GM21717 (cell line): ENCODE data around the gene RFTN2.
"Not testable (repeated sequence)": the region's sequence is repeated elsewhere in the genome, so short reads cannot be mapped to it uniquely, and the experiment has no call there.

Source experiments
- ATAC-seq: cut with Tn5 transposase; IDR thresholded peaks from one replicate; pipeline ENCODE4 v1.9.1; 2021; ENCODE audit warnings: mild to moderate bottlenecking, moderate library complexity; ENCODE audit not compliant: unreplicated experiment

Gene RFTN2

GRCh38 chr2:197606180-197606579, 69.2 kb downstream of the RFTN2 start:
- ATAC-seq = peak; percentile 94

- peak; percentile 43 for ATAC-seq
Measured at GRCh38 chr2:197604117-197604860, 71.1 kb downstream of the RFTN2 start.

GRCh38 chr2:197601726-197602125, 73.7 kb downstream of the RFTN2 start:
- no peak for ATAC-seq

- ATAC-seq = no peak
Measured at GRCh38 chr2:197600306-197600705, 75.1 kb downstream of the RFTN2 start.

GRCh38 chr2:197599285-197599965, 76.0 kb downstream of the RFTN2 start:
- ATAC-seq = no peak

- no peak for ATAC-seq
Measured at GRCh38 chr2:197598450-197598849, 76.9 kb downstream of the RFTN2 start.

- ATAC-seq = no peak
Measured at GRCh38 chr2:197597166-197597565, 78.2 kb downstream of the RFTN2 start.

- no peak for ATAC-seq
Measured at GRCh38 chr2:197596766-197597165, 78.6 kb downstream of the RFTN2 start.

GRCh38 chr2:197591339-197592072, 83.9 kb downstream of the RFTN2 start:
- no peak for ATAC-seq

- not testable (repeated sequence) for ATAC-seq
Measured at GRCh38 chr2:197587255-197587654, 88.1 kb downstream of the RFTN2 start.

GRCh38 chr2:197580166-197580565, 95.2 kb downstream of the RFTN2 start:
- ATAC-seq = not testable (repeated sequence)

- not testable (repeated sequence) for ATAC-seq
Measured at GRCh38 chr2:197578294-197578693, 97.1 kb downstream of the RFTN2 start.

- ATAC-seq = no peak
Measured at GRCh38 chr2:197577446-197577845, 97.9 kb downstream of the RFTN2 start.

GRCh38 chr2:197576631-197577030, 98.8 kb downstream of the RFTN2 start:
- no peak for ATAC-seq

GRCh38 chr2:197575987-197576386, 99.4 kb downstream of the RFTN2 start:
- no peak for ATAC-seq

- ATAC-seq = no peak
Measured at GRCh38 chr2:197573608-197574007, 101.8 kb downstream of the RFTN2 start.

GRCh38 chr2:197571627-197572271, 103.6 kb downstream of the RFTN2 start:
- ATAC-seq = no peak

- ATAC-seq = no peak
Measured at GRCh38 chr2:197560146-197560665, 115.2 kb downstream of the RFTN2 start.

GRCh38 chr2:197559681-197560080, 115.7 kb downstream of the RFTN2 start:
- no peak for ATAC-seq

GRCh38 chr2:197558393-197558792, 117.0 kb downstream of the RFTN2 start:
- no peak for ATAC-seq

GRCh38 chr2:197556456-197556855, 118.9 kb downstream of the RFTN2 start:
- no peak for ATAC-seq
